Skeletal muscle satellite cell (primary cell): ENCODE measurements around the gene PRKN.

ENCODE experiments used
- H3K27me3 ChIP-seq: 2 replicates; pipeline ENCODE4 v1.7.0; 2013; ENCODE audit warnings: low read length; ENCODE audit not compliant: control insufficient read depth, insufficient read depth
- H3K36me3 ChIP-seq: 2 replicates; pipeline ENCODE4 v1.7.0; 2013; ENCODE audit warnings: mild to moderate bottlenecking, control low read depth, low read length; ENCODE audit not compliant: insufficient read depth
- H3K4me1 ChIP-seq: 2 replicates; pipeline ENCODE4 v1.7.0; 2013; ENCODE audit warnings: low read length; ENCODE audit not compliant: control insufficient read depth, insufficient read depth
- H3K4me2 ChIP-seq: 2 replicates; pipeline ENCODE4 v1.7.0; 2013; ENCODE audit warnings: mild to moderate bottlenecking, low read length
- H3K4me3 ChIP-seq: 2 replicates; pipeline ENCODE4 v1.7.0; 2013; ENCODE audit warnings: low read length
- H3K9ac ChIP-seq: 2 replicates; pipeline ENCODE4 v1.7.0; 2013; ENCODE audit warnings: mild to moderate bottlenecking, low read depth, low read length, moderate library complexity
- H3K9me3 ChIP-seq: replicated peaks from 2 replicates; pipeline ENCODE4 v1.7.0; 2013; ENCODE audit warnings: mild to moderate bottlenecking, control low read depth, low read length

Gene PRKN

GRCh38 chr6:161554883-161555282 lies 1172.7 kb downstream of the PRKN start:
- no peak overlapping the region for H3K9ac ChIP-seq
- H3K27me3 ChIP-seq, result peaks cover 3% of the 10 kb centered on the region
- no peak overlapping the region for H3K4me3 ChIP-seq
- H3K9me3 ChIP-seq, result peaks cover 2% of the 10 kb centered on the region
- H3K4me1 ChIP-seq, result no peaks in the 10 kb centered on the region
- no peak overlapping the region for H3K4me2 ChIP-seq
- H3K36me3 ChIP-seq, result no peaks in the 10 kb centered on the region

GRCh38 chr6:161549977-161550655 lies 1177.5 kb downstream of the PRKN start:
- Histone ChIP-seq H3K4me1 (no peaks in the 10 kb centered on the region), H3K4me3 (no peak overlapping the region), H3K9ac (no peak overlapping the region), H3K9me3 (peaks cover 2% of the 10 kb centered on the region), H3K27me3 (no peaks in the 10 kb centered on the region), H3K4me2 (no peak overlapping the region), H3K36me3 (no peaks in the 10 kb centered on the region)

DNA sequence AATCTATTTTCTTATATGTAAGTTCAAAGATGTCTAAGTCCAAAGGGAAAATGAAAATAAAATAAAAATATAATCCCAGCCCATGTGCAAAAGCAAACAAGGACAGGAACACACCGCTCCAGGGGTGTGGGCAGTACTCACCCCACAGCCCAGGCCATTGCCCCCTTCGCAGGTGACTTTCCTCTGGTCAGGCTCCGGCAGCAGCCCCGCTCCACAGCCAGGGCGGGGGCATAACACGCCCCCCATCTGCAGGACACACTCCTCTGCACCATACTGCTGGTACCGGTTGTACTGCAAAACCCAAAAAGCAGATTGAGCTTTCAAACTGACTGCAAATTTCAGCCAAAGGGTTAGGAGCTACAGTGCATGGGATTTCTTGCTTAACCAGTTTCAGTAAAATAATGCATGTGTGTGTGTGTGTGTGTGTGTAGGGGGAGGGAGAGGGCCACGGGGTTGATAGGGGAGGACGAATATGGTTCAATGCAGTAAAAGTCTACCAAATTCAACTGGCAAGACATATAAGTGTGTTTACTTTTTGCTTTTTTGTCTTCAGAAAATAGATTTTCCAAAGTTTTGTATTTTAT lies 1178.8 kb downstream of the PRKN start:
- Histone ChIP-seq H3K9me3 (peaks cover 2% of the 10 kb centered on the region), H3K9ac (no peak overlapping the region), H3K4me1 (no peaks in the 10 kb centered on the region), H3K4me2 (no peak overlapping the region), H3K36me3 (no peaks in the 10 kb centered on the region), H3K27me3 (no peaks in the 10 kb centered on the region), H3K4me3 (no peak overlapping the region)

- Histone ChIP-seq H3K27me3 (no peaks in the 10 kb centered on the region), H3K4me3 (no peak overlapping the region), H3K9me3 (no peaks in the 10 kb centered on the region), H3K4me1 (no peaks in the 10 kb centered on the region), H3K4me2 (no peak overlapping the region), H3K9ac (no peak overlapping the region), H3K36me3 (no peaks in the 10 kb centered on the region)
Measured at GRCh38 chr6:161547617-161548016, 1179.9 kb downstream of the PRKN start.

- Histone ChIP-seq H3K9ac (no peak overlapping the region), H3K9me3 (no peaks in the 10 kb centered on the region), H3K36me3 (no peaks in the 10 kb centered on the region), H3K4me3 (no peak overlapping the region), H3K27me3 (no peaks in the 10 kb centered on the region), H3K4me1 (no peaks in the 10 kb centered on the region), H3K4me2 (no peak overlapping the region)
Measured at GRCh38 chr6:161546632-161547031, 1180.9 kb downstream of the PRKN start.

- Histone ChIP-seq H3K4me1 (no peaks in the 10 kb centered on the region), H3K4me2 (no peak overlapping the region), H3K9me3 (no peaks in the 10 kb centered on the region), H3K27me3 (no peaks in the 10 kb centered on the region), H3K9ac (no peak overlapping the region), H3K36me3 (no peaks in the 10 kb centered on the region), H3K4me3 (no peak overlapping the region)
Measured at GRCh38 chr6:161545741-161546140, 1181.8 kb downstream of the PRKN start.

GRCh38 chr6:161544801-161545480 lies 1182.6 kb downstream of the PRKN start:
- no peaks in the 10 kb centered on the region for H3K9me3 ChIP-seq
- no peaks in the 10 kb centered on the region for H3K36me3 ChIP-seq
- no peak overlapping the region for H3K4me3 ChIP-seq
- no peak overlapping the region for H3K9ac ChIP-seq
- no peaks in the 10 kb centered on the region for H3K4me1 ChIP-seq
- H3K27me3 ChIP-seq, result no peaks in the 10 kb centered on the region
- no peak overlapping the region for H3K4me2 ChIP-seq

- no peak overlapping the region for H3K4me2 ChIP-seq
- no peaks in the 10 kb centered on the region for H3K4me1 ChIP-seq
Measured at GRCh38 chr6:161543684-161544309, 1183.8 kb downstream of the PRKN start.

GRCh38 chr6:161542346-161542980 lies 1185.1 kb downstream of the PRKN start:
- no peak overlapping the region for H3K4me3 ChIP-seq
- no peaks in the 10 kb centered on the region for H3K9me3 ChIP-seq
- H3K27me3 ChIP-seq, result no peaks in the 10 kb centered on the region
- no peaks in the 10 kb centered on the region for H3K36me3 ChIP-seq
- no peaks in the 10 kb centered on the region for H3K4me1 ChIP-seq
- H3K9ac ChIP-seq, result no peak overlapping the region
- no peak overlapping the region for H3K4me2 ChIP-seq

More at GRCh38 chr6:161543684-161544309, 1183.8 kb downstream of the PRKN start:
- Histone ChIP-seq H3K9ac (no peak overlapping the region), H3K4me3 (no peak overlapping the region), H3K9me3 (no peaks in the 10 kb centered on the region), H3K27me3 (no peaks in the 10 kb centered on the region), H3K36me3 (no peaks in the 10 kb centered on the region)

DNA sequence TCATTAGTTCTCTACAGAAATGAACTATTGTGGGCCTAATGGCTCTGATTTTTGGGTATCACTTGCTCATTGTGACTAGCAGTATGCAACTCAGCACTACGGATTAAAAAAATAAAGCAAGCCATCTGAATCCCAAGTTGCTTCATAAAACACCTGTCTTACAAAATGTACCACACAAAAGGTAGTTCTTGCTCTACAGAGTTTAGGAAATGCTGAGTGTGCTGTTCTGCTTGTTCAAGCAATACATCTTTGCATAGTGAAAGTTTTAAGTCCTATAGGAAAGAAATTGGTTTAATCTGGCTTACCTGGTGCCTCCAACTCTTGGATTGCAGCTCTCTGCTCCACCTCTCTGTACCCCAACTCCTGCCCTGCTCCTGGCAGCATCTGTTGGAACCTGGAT lies 1187.0 kb downstream of the PRKN start:
- Histone ChIP-seq H3K9ac (no peak overlapping the region), H3K9me3 (no peaks in the 10 kb centered on the region), H3K27me3 (no peaks in the 10 kb centered on the region), H3K36me3 (no peaks in the 10 kb centered on the region), H3K4me3 (no peak overlapping the region), H3K4me2 (no peak overlapping the region), H3K4me1 (no peaks in the 10 kb centered on the region)

DNA sequence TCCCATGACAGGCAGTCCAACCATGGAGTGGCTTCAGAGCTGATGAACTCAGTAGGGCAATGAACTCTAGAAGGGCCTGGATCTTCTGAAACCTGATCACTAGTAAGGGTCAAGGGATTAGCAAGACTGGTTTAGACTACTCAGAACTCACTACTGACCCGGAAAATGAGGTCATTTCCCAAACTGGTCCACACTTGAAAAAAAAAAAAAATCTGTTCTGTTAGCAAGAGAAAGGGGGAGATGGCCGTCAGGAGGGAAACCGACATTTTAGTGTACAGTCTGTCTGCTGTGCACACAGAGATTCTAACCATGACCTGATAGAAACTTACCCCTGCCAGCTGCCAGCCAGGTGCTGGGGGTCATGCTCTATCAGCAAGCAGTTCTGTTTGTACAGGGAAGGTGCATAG lies 1191.3 kb downstream of the PRKN start:
- no peak overlapping the region for H3K9ac ChIP-seq
- no peaks in the 10 kb centered on the region for H3K9me3 ChIP-seq
- no peaks in the 10 kb centered on the region for H3K27me3 ChIP-seq
- no peaks in the 10 kb centered on the region for H3K36me3 ChIP-seq
- H3K4me1 ChIP-seq, result no peaks in the 10 kb centered on the region
- no peak overlapping the region for H3K4me2 ChIP-seq
- H3K4me3 ChIP-seq, result no peak overlapping the region
